Measurements from ENCODE around the gene MOGAT2.
"Not testable (repeated sequence)": the region's sequence is repeated elsewhere in the genome, so short reads cannot be mapped to it uniquely, and the experiment has no call there.

The MOGAT2 gene

GRCh38 chr11:75717608-75718418, at the start of gene MOGAT2:
Gene MOGAT2, plus strand, starts transcription at chr11:75717838. Its CDS starts 51 bp downstream, at chr11:75717889.
- DNase-seq, result no peak

GRCh38 chr11:75668451-75669297, 49.0 kb upstream of the MOGAT2 start, which contains the start of gene MAP6:
Gene MAP6, minus strand, starts transcription at chr11:75669038. Its CDS starts 669 bp downstream, at chr11:75668369.
- DNase-seq, result no peak

- no peak for DNase-seq
Measured at GRCh38 chr11:75673977-75674582, 43.6 kb upstream of the MOGAT2 start.

GRCh38 chr11:75677275-75677674, 40.4 kb upstream of the MOGAT2 start:
- no peak for DNase-seq

GRCh38 chr11:75677909-75678308, 39.7 kb upstream of the MOGAT2 start:
- DNase-seq, result no peak

GRCh38 chr11:75678620-75679259, 38.9 kb upstream of the MOGAT2 start:
- no peak for DNase-seq

GRCh38 chr11:75679566-75679965, 38.1 kb upstream of the MOGAT2 start:
- DNase-seq, result no peak

GRCh38 chr11:75683856-75684255, 33.8 kb upstream of the MOGAT2 start:
- not testable (repeated sequence) for DNase-seq

GRCh38 chr11:75689863-75690609, 27.6 kb upstream of the MOGAT2 start:
- no peak for DNase-seq

GRCh38 chr11:75691804-75692203, 25.8 kb upstream of the MOGAT2 start:
- no peak for DNase-seq

- no peak for DNase-seq
Measured at GRCh38 chr11:75697906-75698581, 19.6 kb upstream of the MOGAT2 start.

GRCh38 chr11:75700940-75701339, 16.7 kb upstream of the MOGAT2 start:
- no peak for DNase-seq

- DNase-seq, result no peak
Measured at GRCh38 chr11:75703695-75704237, 13.9 kb upstream of the MOGAT2 start.

- no peak for DNase-seq
Measured at GRCh38 chr11:75705541-75705940, 12.1 kb upstream of the MOGAT2 start.

- no peak for DNase-seq
Measured at GRCh38 chr11:75706260-75706729, 11.3 kb upstream of the MOGAT2 start.

GRCh38 chr11:75714211-75714610, 3.4 kb upstream of the MOGAT2 start:
- DNase-seq, result no peak

- DNase-seq, result no peak
Measured at GRCh38 chr11:75715688-75716087, 1.9 kb upstream of the MOGAT2 start.

- no peak for DNase-seq
Measured at GRCh38 chr11:75716659-75717058, 979 bp upstream of the MOGAT2 start.

GRCh38 chr11:75718419-75719339, 1.0 kb downstream of the MOGAT2 start:
- no peak for DNase-seq
